Prostate gland (tissue), 2 donors: ENCODE results near the gene SFXN2.

Experiments
- POLR2AphosphoS5 ChIP-seq: sonication (generic); formaldehyde crosslinking; IDR thresholded peaks from one replicate; pipeline ENCODE4 v1.6.1; 2017; ENCODE audit warnings: antibody characterized with exemption
- TF ChIP-seq, protein P1 (sequence below), 4 experiments: fragments of 200-600 bp in 2 of 4; fragments of 450-650 bp in 2 of 4; sonication (generic) in 2 of 4; IDR thresholded peaks; 1 replicate in 3 of 4; 2 replicates in 1 of 4; pipeline ENCODE4 v1.5.1; 2016 to 2019; ENCODE audit warnings: antibody characterized with exemption in 4 of 4, mild to moderate bottlenecking in 2 of 4, moderate library complexity in 2 of 4

DNA sequence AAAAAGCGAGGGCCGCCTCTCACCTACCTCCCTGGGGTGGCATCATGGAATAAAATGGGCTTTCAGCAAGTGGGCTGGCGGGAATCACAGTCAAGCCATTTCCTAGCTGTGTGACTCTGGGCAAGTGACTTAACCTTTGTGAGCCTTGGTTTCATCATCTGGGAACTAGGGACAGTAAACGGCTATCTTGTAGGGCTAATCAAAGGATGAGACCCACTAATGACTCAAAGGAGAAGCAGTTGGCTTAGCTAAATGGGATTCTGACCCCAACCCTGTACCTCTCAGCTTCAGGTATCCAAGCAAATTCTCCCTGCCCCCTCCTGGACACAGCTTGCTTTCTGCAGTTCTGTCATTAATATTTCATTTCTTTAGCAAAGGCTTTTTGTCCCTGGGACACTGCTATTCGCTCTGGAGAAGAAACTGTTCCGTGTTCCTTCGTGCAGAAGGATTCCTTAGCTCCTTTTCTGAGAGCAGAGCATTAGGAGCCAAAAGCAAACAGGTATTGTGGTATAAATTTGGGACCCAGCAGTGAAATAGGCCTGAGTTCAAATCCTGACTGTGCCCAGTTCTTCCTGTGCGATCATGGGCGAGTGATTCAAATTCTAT, 44.3 kb upstream of the SFXN2 start:
- TF ChIP-seq, protein P1, sequence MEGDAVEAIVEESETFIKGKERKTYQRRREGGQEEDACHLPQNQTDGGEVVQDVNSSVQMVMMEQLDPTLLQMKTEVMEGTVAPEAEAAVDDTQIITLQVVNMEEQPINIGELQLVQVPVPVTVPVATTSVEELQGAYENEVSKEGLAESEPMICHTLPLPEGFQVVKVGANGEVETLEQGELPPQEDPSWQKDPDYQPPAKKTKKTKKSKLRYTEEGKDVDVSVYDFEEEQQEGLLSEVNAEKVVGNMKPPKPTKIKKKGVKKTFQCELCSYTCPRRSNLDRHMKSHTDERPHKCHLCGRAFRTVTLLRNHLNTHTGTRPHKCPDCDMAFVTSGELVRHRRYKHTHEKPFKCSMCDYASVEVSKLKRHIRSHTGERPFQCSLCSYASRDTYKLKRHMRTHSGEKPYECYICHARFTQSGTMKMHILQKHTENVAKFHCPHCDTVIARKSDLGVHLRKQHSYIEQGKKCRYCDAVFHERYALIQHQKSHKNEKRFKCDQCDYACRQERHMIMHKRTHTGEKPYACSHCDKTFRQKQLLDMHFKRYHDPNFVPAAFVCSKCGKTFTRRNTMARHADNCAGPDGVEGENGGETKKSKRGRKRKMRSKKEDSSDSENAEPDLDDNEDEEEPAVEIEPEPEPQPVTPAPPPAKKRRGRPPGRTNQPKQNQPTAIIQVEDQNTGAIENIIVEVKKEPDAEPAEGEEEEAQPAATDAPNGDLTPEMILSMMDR (IDR thresholded peaks at IDR 0.05), result no peak
- no peak for TF ChIP-seq POLR2AphosphoS5
